ENCODE measurements around the gene LPP.

The LPP gene

DNA sequence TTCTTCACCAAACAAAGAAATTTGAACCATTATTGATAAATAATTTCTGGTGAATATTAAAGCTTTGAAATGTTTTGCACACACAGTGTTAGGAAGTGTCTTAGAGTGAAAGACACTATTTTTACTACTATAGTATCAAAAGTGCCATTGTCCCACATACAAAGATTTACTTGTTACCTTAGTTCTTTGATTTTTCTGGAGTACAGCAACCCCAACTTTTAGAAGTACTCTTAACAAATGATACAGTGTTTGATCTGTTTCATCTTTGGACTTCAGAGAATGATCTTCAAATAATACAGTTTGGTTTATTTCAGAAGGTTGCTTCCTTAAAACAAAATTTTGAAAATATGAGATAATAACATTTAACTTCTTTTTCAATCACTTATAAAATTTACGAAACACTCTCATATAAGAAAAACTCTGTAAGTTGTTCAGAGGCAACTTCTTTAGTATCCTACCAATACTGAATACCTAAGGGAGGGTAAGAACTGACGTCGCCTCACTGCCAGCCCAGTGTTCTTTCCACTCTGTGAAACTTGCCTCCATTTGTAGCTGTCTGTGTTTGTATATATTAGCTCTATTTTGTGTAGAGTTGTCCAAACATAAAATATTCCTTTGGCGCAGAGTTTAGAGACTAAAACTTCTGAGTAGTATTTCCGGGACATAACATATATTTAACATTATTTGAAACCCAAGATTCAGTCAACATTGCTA lies 464.2 kb downstream of the LPP start:
- no peak for TF ChIP-seq SIN3A (IDR thresholded peaks at IDR 0.05; ENCODE audit: borderline replicate concordance, insufficient read depth, low read length)
- TF ChIP-seq, protein P1, sequence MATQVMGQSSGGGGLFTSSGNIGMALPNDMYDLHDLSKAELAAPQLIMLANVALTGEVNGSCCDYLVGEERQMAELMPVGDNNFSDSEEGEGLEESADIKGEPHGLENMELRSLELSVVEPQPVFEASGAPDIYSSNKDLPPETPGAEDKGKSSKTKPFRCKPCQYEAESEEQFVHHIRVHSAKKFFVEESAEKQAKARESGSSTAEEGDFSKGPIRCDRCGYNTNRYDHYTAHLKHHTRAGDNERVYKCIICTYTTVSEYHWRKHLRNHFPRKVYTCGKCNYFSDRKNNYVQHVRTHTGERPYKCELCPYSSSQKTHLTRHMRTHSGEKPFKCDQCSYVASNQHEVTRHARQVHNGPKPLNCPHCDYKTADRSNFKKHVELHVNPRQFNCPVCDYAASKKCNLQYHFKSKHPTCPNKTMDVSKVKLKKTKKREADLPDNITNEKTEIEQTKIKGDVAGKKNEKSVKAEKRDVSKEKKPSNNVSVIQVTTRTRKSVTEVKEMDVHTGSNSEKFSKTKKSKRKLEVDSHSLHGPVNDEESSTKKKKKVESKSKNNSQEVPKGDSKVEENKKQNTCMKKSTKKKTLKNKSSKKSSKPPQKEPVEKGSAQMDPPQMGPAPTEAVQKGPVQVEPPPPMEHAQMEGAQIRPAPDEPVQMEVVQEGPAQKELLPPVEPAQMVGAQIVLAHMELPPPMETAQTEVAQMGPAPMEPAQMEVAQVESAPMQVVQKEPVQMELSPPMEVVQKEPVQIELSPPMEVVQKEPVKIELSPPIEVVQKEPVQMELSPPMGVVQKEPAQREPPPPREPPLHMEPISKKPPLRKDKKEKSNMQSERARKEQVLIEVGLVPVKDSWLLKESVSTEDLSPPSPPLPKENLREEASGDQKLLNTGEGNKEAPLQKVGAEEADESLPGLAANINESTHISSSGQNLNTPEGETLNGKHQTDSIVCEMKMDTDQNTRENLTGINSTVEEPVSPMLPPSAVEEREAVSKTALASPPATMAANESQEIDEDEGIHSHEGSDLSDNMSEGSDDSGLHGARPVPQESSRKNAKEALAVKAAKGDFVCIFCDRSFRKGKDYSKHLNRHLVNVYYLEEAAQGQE (IDR thresholded peaks at IDR 0.05; ENCODE audit: insufficient read depth in 1 of 2, low read depth in 2 of 2, low read length in 2 of 2): no peak
- TF ChIP-seq POLR2AphosphoS5 (IDR thresholded peaks at IDR 0.05; ENCODE audit: low read depth, low read length): no peak
- no peak for TF ChIP-seq TAF1 (IDR thresholded peaks at IDR 0.05; ENCODE audit: borderline replicate concordance, insufficient read depth, low read length)

DNA sequence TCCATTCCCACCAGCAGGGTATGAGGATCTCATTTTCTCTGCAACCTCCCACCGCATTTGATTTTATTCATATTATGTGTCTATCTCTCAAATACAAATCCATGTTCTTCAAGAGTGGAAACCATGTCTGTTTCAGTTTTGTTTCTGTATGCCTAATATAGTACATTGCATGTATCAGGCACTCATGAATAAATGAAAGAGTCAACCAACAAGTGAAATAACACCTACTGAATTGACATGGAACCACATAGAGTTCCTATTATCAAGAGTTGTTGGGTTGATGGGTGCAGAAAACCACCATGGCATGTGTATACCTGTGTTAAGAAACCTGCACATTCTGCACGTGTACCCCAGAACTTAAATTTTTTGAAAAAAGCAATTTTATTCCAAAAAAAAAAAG lies 466.8 kb downstream of the LPP start:
- TF ChIP-seq TAF1 (IDR thresholded peaks at IDR 0.05; ENCODE audit: borderline replicate concordance, insufficient read depth, low read length): no peak
- no peak for TF ChIP-seq POLR2AphosphoS5 (IDR thresholded peaks at IDR 0.05; ENCODE audit: low read depth, low read length)
- TF ChIP-seq SIN3A (IDR thresholded peaks at IDR 0.05; ENCODE audit: borderline replicate concordance, insufficient read depth, low read length): no peak
- TF ChIP-seq FOXP2 (optimal IDR thresholded peaks at IDR 0.05; ENCODE audit: borderline replicate concordance, extremely low read depth, extremely low read length, insufficient read depth): no peak
- TF ChIP-seq, protein P1 (IDR thresholded peaks at IDR 0.05; ENCODE audit: insufficient read depth in 1 of 2, low read depth in 2 of 2, low read length in 2 of 2): no peak

DNA sequence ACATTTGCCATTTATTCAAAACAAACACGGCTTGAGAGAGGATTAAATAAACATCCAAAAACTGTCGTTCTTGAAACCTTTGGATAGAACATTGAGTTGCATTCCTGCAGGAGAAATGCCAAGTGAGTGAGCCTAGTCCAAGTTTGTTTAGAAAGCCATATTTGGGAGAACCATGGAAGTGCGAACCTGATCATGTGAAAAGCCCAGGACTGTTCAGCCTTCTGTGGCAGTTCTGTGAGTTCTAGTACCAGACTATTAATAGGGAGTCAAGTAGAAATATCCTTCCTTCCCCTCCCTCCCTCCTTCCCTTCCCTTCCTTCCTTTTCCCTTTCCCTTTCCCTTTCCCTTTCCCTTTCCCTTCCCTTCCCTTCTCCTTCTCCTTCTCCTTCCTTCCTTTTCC lies 470.4 kb downstream of the LPP start:
- no peak for TF ChIP-seq TAF1 (IDR thresholded peaks at IDR 0.05; ENCODE audit: borderline replicate concordance, insufficient read depth, low read length)
- no peak for TF ChIP-seq POLR2AphosphoS5 (IDR thresholded peaks at IDR 0.05; ENCODE audit: low read depth, low read length)
- no peak for TF ChIP-seq FOXP2 (optimal IDR thresholded peaks at IDR 0.05; ENCODE audit: borderline replicate concordance, extremely low read depth, extremely low read length, insufficient read depth)
- TF ChIP-seq SIN3A (IDR thresholded peaks at IDR 0.05; ENCODE audit: borderline replicate concordance, insufficient read depth, low read length): no peak
- TF ChIP-seq, protein P1 (IDR thresholded peaks at IDR 0.05; ENCODE audit: insufficient read depth in 1 of 2, low read depth in 2 of 2, low read length in 2 of 2): no peak

DNA sequence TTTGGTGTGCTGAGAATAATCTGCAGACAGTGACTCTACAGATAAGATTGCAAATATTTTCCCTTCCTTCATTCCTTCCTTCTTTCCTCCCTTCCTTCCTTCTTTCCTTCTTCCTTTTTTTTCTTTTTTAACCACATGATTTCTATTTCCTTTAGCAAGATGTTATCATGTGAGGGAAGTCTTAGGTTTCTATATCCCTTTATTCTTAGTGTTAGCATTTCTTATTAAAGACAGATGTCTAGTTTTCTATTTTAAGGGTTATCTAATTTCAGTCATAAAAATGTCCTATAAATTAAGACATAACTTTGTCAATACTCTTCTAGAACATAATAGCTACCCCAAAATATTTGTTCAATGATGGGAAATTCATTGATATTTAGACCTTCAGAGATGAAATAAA lies 470.9 kb downstream of the LPP start:
- TF ChIP-seq FOXP2 (optimal IDR thresholded peaks at IDR 0.05; ENCODE audit: borderline replicate concordance, extremely low read depth, extremely low read length, insufficient read depth) (no peak), POLR2AphosphoS5 (IDR thresholded peaks at IDR 0.05; ENCODE audit: low read depth, low read length) (no peak), TAF1 (IDR thresholded peaks at IDR 0.05; ENCODE audit: borderline replicate concordance, insufficient read depth, low read length) (no peak), SIN3A (IDR thresholded peaks at IDR 0.05; ENCODE audit: borderline replicate concordance, insufficient read depth, low read length) (no peak)
- TF ChIP-seq, protein P1 (IDR thresholded peaks at IDR 0.05; ENCODE audit: insufficient read depth in 1 of 2, low read depth in 2 of 2, low read length in 2 of 2): no peak
